PC-9 (cell line): ENCODE measurements around the gene FEM1C.

Experiments used
- EZH2 ChIP-seq: fragments of 200-600 bp; sonication (generic); IDR thresholded peaks from 2 replicates; pipeline ENCODE4 v1.8.0; 2017; ENCODE audit warnings: antibody characterized with exemption, low read depth
- TF ChIP-seq, protein P1 (sequence below): fragments of 200-600 bp; sonication (generic); conservative IDR thresholded peaks from 2 replicates; pipeline ENCODE4 v1.6.1; 2017; ENCODE audit warnings: mixed run types, antibody characterized with exemption, mild to moderate bottlenecking, moderate library complexity

- TF ChIP-seq, protein P1, sequence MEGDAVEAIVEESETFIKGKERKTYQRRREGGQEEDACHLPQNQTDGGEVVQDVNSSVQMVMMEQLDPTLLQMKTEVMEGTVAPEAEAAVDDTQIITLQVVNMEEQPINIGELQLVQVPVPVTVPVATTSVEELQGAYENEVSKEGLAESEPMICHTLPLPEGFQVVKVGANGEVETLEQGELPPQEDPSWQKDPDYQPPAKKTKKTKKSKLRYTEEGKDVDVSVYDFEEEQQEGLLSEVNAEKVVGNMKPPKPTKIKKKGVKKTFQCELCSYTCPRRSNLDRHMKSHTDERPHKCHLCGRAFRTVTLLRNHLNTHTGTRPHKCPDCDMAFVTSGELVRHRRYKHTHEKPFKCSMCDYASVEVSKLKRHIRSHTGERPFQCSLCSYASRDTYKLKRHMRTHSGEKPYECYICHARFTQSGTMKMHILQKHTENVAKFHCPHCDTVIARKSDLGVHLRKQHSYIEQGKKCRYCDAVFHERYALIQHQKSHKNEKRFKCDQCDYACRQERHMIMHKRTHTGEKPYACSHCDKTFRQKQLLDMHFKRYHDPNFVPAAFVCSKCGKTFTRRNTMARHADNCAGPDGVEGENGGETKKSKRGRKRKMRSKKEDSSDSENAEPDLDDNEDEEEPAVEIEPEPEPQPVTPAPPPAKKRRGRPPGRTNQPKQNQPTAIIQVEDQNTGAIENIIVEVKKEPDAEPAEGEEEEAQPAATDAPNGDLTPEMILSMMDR, result no peak
- no peak for TF ChIP-seq EZH2
These were observed 34.1 kb upstream of the FEM1C start for GRCh38 chr5:115578657-115579056.
